ENCODE data around the gene CD79A. TPM values are rescaled to one million over a fixed set of nuclear protein-coding genes. Genes with fewer than 3 reads are reported as not detected.
A peak's percentile ranks its signal among the peaks of the same experiment; 100 is the strongest.

CD79A gene
- total RNA-seq, 6 experiments from 2014 or later, result 0.18 to 0.71 (median 0.39) TPM; not detected in 2

GRCh38 chr19:41926028-41926762, 49.1 kb downstream of the CD79A start:
- no peak overlapping the region for H3K4me3 ChIP-seq
- no peaks in the 10 kb centered on the region for H3K36me3 ChIP-seq
- TF ChIP-seq POLR2A (IDR thresholded peaks at IDR 0.05) (no peak), CTCF (IDR thresholded peaks at IDR 0.05) (no peak)
- ATAC-seq, result no peak
- no peak overlapping the region for H3K27ac ChIP-seq
- intact Hi-C loops (cut with DNase I), result no loop called here
- WGBS (ENCODE audit: insufficient coverage, low coverage, low lambda C conversion rate, missing lambda C conversion rate), result 17% methylated on average over 22 of the region's 27 CpGs
- no peak for DNase-seq
- H3K27me3 ChIP-seq, result peaks cover 2 to 49% of the 10 kb centered on the region in 2 donors
- H3K4me1 ChIP-seq, result peaks cover 0 to 7% (median 0%) of the 10 kb centered on the region in 4 donors
- no peaks in the 10 kb centered on the region for H3K9me3 ChIP-seq

GRCh38 chr19:41926763-41927496, 49.9 kb downstream of the CD79A start:
- H3K27ac ChIP-seq, result no peak overlapping the region
- peaks cover 4 to 49% of the 10 kb centered on the region in 2 donors for H3K27me3 ChIP-seq
- WGBS (ENCODE audit: insufficient coverage, low coverage, low lambda C conversion rate, missing lambda C conversion rate), result 16% methylated on average over 10 of the region's 16 CpGs
- no peak overlapping the region for H3K4me3 ChIP-seq
- H3K4me1 ChIP-seq, result peaks cover 0 to 7% (median 0%) of the 10 kb centered on the region in 4 donors
- TF ChIP-seq POLR2A (IDR thresholded peaks at IDR 0.05) (no peak), CTCF (IDR thresholded peaks at IDR 0.05) (no peak)
- no peak for ATAC-seq
- no peaks in the 10 kb centered on the region for H3K9me3 ChIP-seq
- H3K36me3 ChIP-seq, result no peaks in the 10 kb centered on the region
- intact Hi-C loops (cut with DNase I), result no loop called here
- DNase-seq, result no peak

GRCh38 chr19:41927497-41928192, 50.6 kb downstream of the CD79A start:
- ATAC-seq, result no peak
- no peak for TF ChIP-seq CTCF (IDR thresholded peaks at IDR 0.05)
- TF ChIP-seq POLR2A (IDR thresholded peaks at IDR 0.05), result no peak
- no peaks in the 10 kb centered on the region for H3K9me3 ChIP-seq
- peaks cover 4 to 46% of the 10 kb centered on the region in 2 donors for H3K27me3 ChIP-seq
- peak overlapping the region in 1 of 3 donors; percentile 24 for H3K4me3 ChIP-seq
- peaks cover 0 to 7% (median 0%) of the 10 kb centered on the region in 4 donors for H3K4me1 ChIP-seq
- no peaks in the 10 kb centered on the region for H3K36me3 ChIP-seq
- no peak for DNase-seq
- no peak overlapping the region for H3K27ac ChIP-seq
- WGBS (ENCODE audit: insufficient coverage, low coverage, low lambda C conversion rate, missing lambda C conversion rate), result 8% methylated on average over 22 of the region's 43 CpGs
- intact Hi-C loops (cut with DNase I), result no loop called here

GRCh38 chr19:41928221-41928683, 51.2 kb downstream of the CD79A start, which contains the start of gene ERFL:
Gene ERFL, minus strand, starts transcription at chr19:41928449. Its CDS starts 15,530 bp downstream, at chr19:41912919.
- ATAC-seq (peak in 1 of 4 donors; percentile 34), DNase-seq (no peak)
- WGBS (ENCODE audit: insufficient coverage, low coverage, low lambda C conversion rate, missing lambda C conversion rate), result under 1% methylated on average over 34 of the region's 49 CpGs
- intact Hi-C loops (cut with DNase I), result no loop called here
- H3K36me3 ChIP-seq, result no peaks in the 10 kb centered on the region
- no peak within 1 kb of the TSS for H3K27ac ChIP-seq
- H3K27me3 ChIP-seq, result peaks cover 4 to 41% of the 10 kb centered on the region in 2 donors
- no peaks in the 10 kb centered on the region for H3K9me3 ChIP-seq
- TF ChIP-seq POLR2A (IDR thresholded peaks at IDR 0.05), result no peak
- no peak for TF ChIP-seq CTCF (IDR thresholded peaks at IDR 0.05)
- peak within 1 kb of the TSS in 1 of 3 donors; percentile 24 for H3K4me3 ChIP-seq
- H3K4me1 ChIP-seq, result peaks cover 0 to 7% (median 0%) of the 10 kb centered on the region in 4 donors

All from right lobe of liver (tissue), 6 donors.